Mesenchymal stem cell (in vitro differentiated cells and primary cell): Measurements from ENCODE around the gene LRP1B.

Experiments
- DNase-seq: peaks from one replicate; pipeline ENCODE4 v3.0.0-alpha.2; 2013
- H2AFZ ChIP-seq: one replicate; pipeline ENCODE4 v1.6.1; 2013; ENCODE audit warnings: low read depth, mild to moderate bottlenecking, control low read depth, inconsistent platforms, low read length, moderate library complexity
- H2AK5ac ChIP-seq: 2 replicates; pipeline ENCODE4 v1.6.1; 2013; ENCODE audit warnings: low read length, moderate library complexity, mild to moderate bottlenecking, inconsistent platforms; ENCODE audit not compliant: severe bottlenecking
- H2BK120ac ChIP-seq: one replicate; pipeline ENCODE4 v1.6.1; 2013; ENCODE audit warnings: low read depth, mild to moderate bottlenecking, inconsistent platforms, low read length, moderate library complexity
- H2BK12ac ChIP-seq, 2 experiments: one replicate each; pipeline ENCODE4 v1.6.1; 2013; ENCODE audit warnings: inconsistent platforms in 2 of 2, low read length in 2 of 2, mild to moderate bottlenecking in 2 of 2, moderate library complexity in 2 of 2, control low read depth in 1 of 2
- H2BK15ac ChIP-seq: one replicate; pipeline ENCODE4 v1.6.1; 2013; ENCODE audit warnings: mild to moderate bottlenecking, low read depth, inconsistent platforms; ENCODE audit not compliant: poor library complexity, severe bottlenecking
- H2BK5ac ChIP-seq: 2 replicates; pipeline ENCODE4 v1.6.1; 2013; ENCODE audit warnings: low read depth, mild to moderate bottlenecking, low read length, control low read depth, inconsistent platforms; ENCODE audit not compliant: poor library complexity, severe bottlenecking
- H3K14ac ChIP-seq, 2 experiments: one replicate each; pipeline ENCODE4 v1.6.1; 2013; ENCODE audit warnings: inconsistent platforms in 2 of 2, low read length in 2 of 2, control low read depth in 1 of 2, mild to moderate bottlenecking in 1 of 2, moderate library complexity in 1 of 2
- H3K18ac ChIP-seq, 2 experiments: one replicate each; pipeline ENCODE4 v1.6.1; 2013; ENCODE audit warnings: inconsistent platforms in 2 of 2, low read length in 2 of 2, control low read depth in 1 of 2, low read depth in 1 of 2, mild to moderate bottlenecking in 1 of 2
- H3K23ac ChIP-seq, 2 experiments: one replicate each; pipeline ENCODE4 v1.6.1; 2013; ENCODE audit warnings: inconsistent platforms in 2 of 2, low read length in 2 of 2, mild to moderate bottlenecking in 2 of 2, moderate library complexity in 2 of 2, control low read depth in 1 of 2
- H3K27ac ChIP-seq: 2 replicates; pipeline ENCODE4 v1.5.1; 2013; ENCODE audit warnings: mild to moderate bottlenecking, moderate library complexity, low read length, control low read depth, inconsistent platforms; ENCODE audit not compliant: poor library complexity, severe bottlenecking
- H3K27me3 ChIP-seq, 2 experiments: 2 replicates each; pipeline versions ENCODE4 v1.6.1 to v1.7.0; 2013; ENCODE audit warnings: low read length in 2 of 2, mild to moderate bottlenecking in 2 of 2, moderate library complexity in 2 of 2, control low read depth in 1 of 2, inconsistent platforms in 1 of 2; ENCODE audit not compliant: control insufficient read depth in 1 of 2, insufficient read depth in 1 of 2
- H3K36me3 ChIP-seq, 2 experiments: 2 replicates each; pipeline versions ENCODE4 v1.6.1 to v1.7.0; 2013; ENCODE audit warnings: low read length in 2 of 2, control low read depth in 1 of 2, inconsistent platforms in 1 of 2, low read depth in 1 of 2, mild to moderate bottlenecking in 1 of 2; ENCODE audit not compliant: insufficient read depth in 2 of 2, control insufficient read depth in 1 of 2
- H3K4ac ChIP-seq, 2 experiments: one replicate each; pipeline ENCODE4 v1.6.1; 2013; ENCODE audit warnings: inconsistent platforms in 2 of 2, low read length in 2 of 2, mild to moderate bottlenecking in 2 of 2, moderate library complexity in 2 of 2, control low read depth in 1 of 2, low read depth in 1 of 2
- H3K4me1 ChIP-seq: 2 replicates; pipeline ENCODE4 v1.6.1; 2013; ENCODE audit warnings: low read depth, low read length, control low read depth; ENCODE audit not compliant: control insufficient read depth, insufficient read depth
- H3K4me2 ChIP-seq: 2 replicates; pipeline ENCODE4 v1.6.1; 2013; ENCODE audit warnings: low read length, mild to moderate bottlenecking, inconsistent platforms; ENCODE audit not compliant: poor library complexity, severe bottlenecking
- H3K4me3 ChIP-seq, 2 experiments: 2 replicates each; pipeline versions ENCODE4 v1.5.1 to v1.7.0; 2013; ENCODE audit warnings: low read length in 2 of 2, mild to moderate bottlenecking in 2 of 2, control low read depth in 1 of 2, low read depth in 1 of 2; ENCODE audit not compliant: insufficient read depth in 1 of 2
- H3K79me1 ChIP-seq: replicated peaks from 2 replicates; pipeline ENCODE4 v1.6.1; 2013; ENCODE audit warnings: mild to moderate bottlenecking, control low read depth, low read length, inconsistent platforms; ENCODE audit not compliant: poor library complexity, severe bottlenecking
- H3K9ac ChIP-seq: 2 replicates; pipeline ENCODE4 v1.7.0; 2013; ENCODE audit warnings: mild to moderate bottlenecking, low read length, moderate library complexity
- H3K9me3 ChIP-seq: 2 replicates; pipeline ENCODE4 v1.7.0; 2013; ENCODE audit warnings: mild to moderate bottlenecking, low read length; ENCODE audit not compliant: control insufficient read depth
- H4K8ac ChIP-seq: one replicate; pipeline ENCODE4 v1.6.1; 2013; ENCODE audit warnings: inconsistent platforms, mild to moderate bottlenecking, low read length, moderate library complexity
- H4K91ac ChIP-seq: one replicate; pipeline ENCODE4 v1.6.1; 2013; ENCODE audit warnings: mild to moderate bottlenecking, low read length, inconsistent platforms
- WGBS: methylation state at CpG from one replicate; pipeline ENCODE4 v1.1.7; 2013; ENCODE audit warnings: mixed read lengths; 5-methylcytosine and 5-hydroxymethylcytosine counted together

LRP1B gene

DNA sequence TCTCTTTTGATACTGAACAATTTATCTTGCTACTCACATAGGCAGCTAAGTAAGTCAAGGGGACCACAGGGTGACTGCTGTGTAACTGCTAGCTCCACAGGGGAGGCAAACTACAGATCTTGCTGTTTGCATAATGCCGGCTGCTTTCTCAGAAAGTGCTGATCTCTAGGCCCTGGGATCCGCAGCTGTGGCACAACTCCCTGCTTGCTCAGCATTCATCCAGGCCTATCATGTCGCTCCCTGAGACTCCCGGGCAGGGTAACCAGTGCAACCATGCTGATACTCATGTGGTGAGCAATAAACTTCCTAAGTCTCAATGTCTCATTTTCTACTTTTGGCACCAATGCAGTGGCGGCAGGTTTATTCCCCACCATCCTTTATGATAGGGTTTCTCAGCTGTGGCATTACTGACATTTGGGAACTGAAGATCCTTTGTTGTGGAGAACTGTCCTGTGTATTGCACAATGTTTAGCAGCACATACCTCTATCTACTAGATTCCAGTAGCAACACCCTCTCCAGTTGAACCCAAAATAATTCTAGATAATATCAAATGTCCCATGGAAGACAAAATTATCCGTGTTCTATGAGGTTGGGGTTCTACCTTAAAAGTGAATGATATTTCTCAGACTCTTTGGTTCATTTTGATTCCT lies 1101.3 kb downstream of the LRP1B start:
- Histone ChIP-seq H3K9me3 (peaks cover 3% of the 10 kb centered on the region), H3K18ac (peak overlapping the region in 1 of 2 experiments; percentile 25), H3K14ac (no peak overlapping the region), H4K91ac (peak overlapping the region; percentile 52), H3K36me3 (no peaks in the 10 kb centered on the region), H3K79me1 (no peaks in the 10 kb centered on the region), H3K27ac (no peak overlapping the region), H2AK5ac (no peak overlapping the region), H2BK5ac (no peak overlapping the region), H3K23ac (no peak overlapping the region), H3K4ac (no peak overlapping the region), H2BK12ac (no peak overlapping the region), H3K9ac (no peak overlapping the region), H3K27me3 (no peaks in the 10 kb centered on the region), H4K8ac (no peak overlapping the region), H3K4me1 (no peaks in the 10 kb centered on the region), H2BK120ac (no peak overlapping the region), H3K4me2 (no peak overlapping the region), H2BK15ac (no peak overlapping the region), H2AFZ (no peak overlapping the region), H3K4me3 (no peak overlapping the region)
- 94% methylated on average over 6 of the region's 6 CpGs for WGBS
- DNase-seq: no peak

GRCh38 chr2:141027221-141027620 lies 1103.6 kb downstream of the LRP1B start:
- H3K27me3 ChIP-seq: no peaks in the 10 kb centered on the region
- no peak overlapping the region for H3K14ac ChIP-seq
- no peak overlapping the region for H3K4me2 ChIP-seq
- no peak overlapping the region for H2AK5ac ChIP-seq
- no peak overlapping the region for H3K18ac ChIP-seq
- H4K8ac ChIP-seq: no peak overlapping the region
- H3K4me3 ChIP-seq: no peak overlapping the region
- no peak overlapping the region for H2BK15ac ChIP-seq
- H3K23ac ChIP-seq: no peak overlapping the region
- H3K4me1 ChIP-seq: no peaks in the 10 kb centered on the region
- no peaks in the 10 kb centered on the region for H3K79me1 ChIP-seq
- H3K27ac ChIP-seq: no peak overlapping the region
- no peaks in the 10 kb centered on the region for H3K36me3 ChIP-seq
- WGBS: no CpG with 5 or more reads among the region's 1 CpG
- H2BK12ac ChIP-seq: no peak overlapping the region
- DNase-seq: no peak
- H3K9ac ChIP-seq: no peak overlapping the region
- H3K9me3 ChIP-seq: peaks cover 3% of the 10 kb centered on the region
- no peak overlapping the region for H3K4ac ChIP-seq
- H2BK5ac ChIP-seq: no peak overlapping the region
- no peak overlapping the region for H4K91ac ChIP-seq
- no peak overlapping the region for H2BK120ac ChIP-seq
- no peak overlapping the region for H2AFZ ChIP-seq

DNA sequence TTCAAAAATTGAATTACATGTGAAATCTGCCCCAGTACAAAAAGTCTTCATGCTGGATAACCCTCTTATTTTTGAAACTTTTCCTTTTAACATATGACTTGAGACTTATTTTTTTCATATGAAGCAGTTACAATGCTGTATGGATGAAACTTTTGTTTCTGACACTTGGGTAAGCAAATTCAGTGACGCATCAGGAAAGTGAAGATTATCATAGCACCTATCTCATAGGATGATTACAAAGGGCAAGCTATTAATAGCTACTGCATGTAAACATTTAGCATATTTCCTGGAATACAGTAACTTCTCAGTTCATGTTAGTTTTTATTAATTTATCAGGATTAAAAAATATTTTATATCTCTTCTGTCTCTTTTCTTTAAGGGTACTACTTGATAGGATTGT lies 1109.2 kb downstream of the LRP1B start:
- Histone ChIP-seq H3K23ac (no peak overlapping the region), H3K4ac (no peak overlapping the region), H3K27ac (no peak overlapping the region), H3K4me3 (no peak overlapping the region), H3K9me3 (no peaks in the 10 kb centered on the region), H3K36me3 (no peaks in the 10 kb centered on the region), H4K8ac (no peak overlapping the region), H2AFZ (no peak overlapping the region), H3K14ac (no peak overlapping the region), H3K4me2 (no peak overlapping the region), H2BK12ac (no peak overlapping the region), H2BK120ac (no peak overlapping the region), H3K27me3 (no peaks in the 10 kb centered on the region), H2BK5ac (no peak overlapping the region), H3K9ac (peak overlapping the region; percentile 89), H3K79me1 (no peaks in the 10 kb centered on the region), H4K91ac (no peak overlapping the region), H3K4me1 (no peaks in the 10 kb centered on the region), H2BK15ac (no peak overlapping the region), H2AK5ac (no peak overlapping the region), H3K18ac (no peak overlapping the region)
- WGBS: no CpG with 5 or more reads among the region's 1 CpG
- DNase-seq: peak; percentile 70

GRCh38 chr2:141021109-141021508 lies 1109.7 kb downstream of the LRP1B start:
- no peak overlapping the region for H4K91ac ChIP-seq

More at GRCh38 chr2:141021109-141021508, 1109.7 kb downstream of the LRP1B start:
- no peak overlapping the region for H2AFZ ChIP-seq
- no peaks in the 10 kb centered on the region for H3K9me3 ChIP-seq
- no peak overlapping the region for H3K4me2 ChIP-seq
- no peak overlapping the region for H2AK5ac ChIP-seq
- H3K14ac ChIP-seq: no peak overlapping the region
- peak; percentile 79 for DNase-seq
- H3K4me3 ChIP-seq: no peak overlapping the region
- no peak overlapping the region for H3K23ac ChIP-seq
- H4K8ac ChIP-seq: no peak overlapping the region
- no peak overlapping the region for H3K4ac ChIP-seq
- no peak overlapping the region for H2BK5ac ChIP-seq
- no peak overlapping the region for H2BK12ac ChIP-seq
- H3K4me1 ChIP-seq: no peaks in the 10 kb centered on the region
- peak overlapping the region; percentile 89 for H3K9ac ChIP-seq
- H2BK120ac ChIP-seq: no peak overlapping the region
- no peak overlapping the region for H3K18ac ChIP-seq
- no peaks in the 10 kb centered on the region for H3K27me3 ChIP-seq
- no peaks in the 10 kb centered on the region for H3K36me3 ChIP-seq
- no peak overlapping the region for H2BK15ac ChIP-seq
- no peaks in the 10 kb centered on the region for H3K79me1 ChIP-seq
- WGBS: no CpG with 5 or more reads among the region's 1 CpG
- no peak overlapping the region for H3K27ac ChIP-seq
